Naive thymus-derived CD4-positive, alpha-beta T cell (primary cell): Measurements from ENCODE around the gene UBB. TPM values are rescaled to one million over a fixed set of nuclear protein-coding genes. Genes with fewer than 3 reads are reported as not detected.

ENCODE experiments used
- ATAC-seq: fragments of 150-1000 bp; cut with Tn5 transposase; 2 replicates; pipeline ENCODE4 v1.10.0; 2021; ENCODE audit warnings: mild to moderate bottlenecking, moderate library complexity
- CTCF ChIA-PET: fragments of 350-600 bp; sonication (Branson Sonifier 250); formaldehyde crosslinking; loops from one replicate; lab custom pipeline; 2021; ENCODE audit warnings: antibody characterized with exemption; lab: Charles Lee
- POLR2A ChIA-PET: fragments of 350-600 bp; sonication (Branson Sonifier 250); formaldehyde crosslinking; loops from one replicate; lab custom pipeline; 2021; ENCODE audit warnings: antibody characterized with exemption, inconsistent platforms; lab: Charles Lee
- DNase-seq, 9 donors: peaks; one replicate each; pipeline versions ENCODE4 v3.0.0 to v3.0.0-alpha.2; 2020 to 2022; ENCODE audit warnings: mixed read lengths in 1 of 9
- H3K27ac ChIP-seq: one replicate; pipeline ENCODE4 v1.7.0; 2013; ENCODE audit warnings: mild to moderate bottlenecking, low read depth, low read length, moderate library complexity
- H3K27me3 ChIP-seq, 2 donors: one replicate each; pipeline ENCODE4 v1.7.0; 2013; ENCODE audit warnings: low read length in 2 of 2, mild to moderate bottlenecking in 2 of 2, moderate library complexity in 2 of 2; ENCODE audit not compliant: control insufficient read depth in 2 of 2, insufficient read depth in 2 of 2
- H3K36me3 ChIP-seq, 3 experiments: 1 replicate in 2 of 3; 2 replicates in 1 of 3; pipeline ENCODE4 v1.7.0; 2013; ENCODE audit warnings: low read length in 3 of 3, mild to moderate bottlenecking in 3 of 3, moderate library complexity in 1 of 3; ENCODE audit not compliant: insufficient read depth in 3 of 3, control insufficient read depth in 2 of 3
- H3K4me1 ChIP-seq, 2 donors: one replicate each; pipeline ENCODE4 v1.7.0; 2013; ENCODE audit warnings: low read length in 2 of 2, mild to moderate bottlenecking in 2 of 2, moderate library complexity in 1 of 2; ENCODE audit not compliant: control insufficient read depth in 2 of 2, insufficient read depth in 2 of 2
- H3K4me3 ChIP-seq: 2 replicates; pipeline ENCODE4 v1.7.0; 2013; ENCODE audit warnings: mild to moderate bottlenecking, low read length
- H3K9me3 ChIP-seq, 3 experiments: 1 replicate in 2 of 3; 2 replicates in 1 of 3; pipeline ENCODE4 v1.7.0; 2013; ENCODE audit warnings: low read length in 3 of 3; ENCODE audit not compliant: control insufficient read depth in 2 of 3
- H3K27ac Mint-ChIP-seq, 9 donors: one replicate each; pipeline ENCODE4 v1.8.0; 2020 to 2022; ENCODE audit warnings: mixed read lengths in 9 of 9, mild to moderate bottlenecking in 8 of 9, moderate library complexity in 5 of 9, inconsistent platforms in 2 of 9
- H3K27me3 Mint-ChIP-seq, 5 donors: one replicate each; pipeline ENCODE4 v1.8.0; 2021 to 2022; ENCODE audit warnings: mixed read lengths in 5 of 5, mild to moderate bottlenecking in 1 of 5
- H3K36me3 Mint-ChIP-seq, 5 donors: one replicate each; pipeline ENCODE4 v1.8.0; 2020 to 2022; ENCODE audit warnings: mixed read lengths in 5 of 5, mild to moderate bottlenecking in 3 of 5, inconsistent platforms in 1 of 5
- H3K4me1 Mint-ChIP-seq, 7 donors: one replicate each; pipeline ENCODE4 v1.8.0; 2020 to 2022; ENCODE audit warnings: mixed read lengths in 7 of 7, mild to moderate bottlenecking in 3 of 7, inconsistent platforms in 1 of 7
- H3K4me3 Mint-ChIP-seq, 10 donors: one replicate each; pipeline ENCODE4 v1.8.0; 2020 to 2022; ENCODE audit warnings: mild to moderate bottlenecking in 10 of 10, mixed read lengths in 10 of 10, moderate library complexity in 6 of 10, inconsistent platforms in 2 of 10
- H3K9me3 Mint-ChIP-seq, 11 donors: one replicate each; pipeline ENCODE4 v1.8.0; 2020 to 2022; ENCODE audit warnings: mixed read lengths in 11 of 11, mild to moderate bottlenecking in 4 of 11, inconsistent platforms in 1 of 11, moderate library complexity in 1 of 11
- intact Hi-C, 2 donors: fragments of 100-400 bp; cut with micrococcal nuclease; formaldehyde crosslinking; loops; one replicate each; pipeline ENCODE4 v1.15.1; 2023
- polyA plus RNA-seq, 2 donors: library from polyadenylated mRNA; unstranded; fragments of 300-500 nt; fragmentation: Illumina TruSeq; gene quantifications; one replicate each; pipeline ENCODE4 v1.2.3, GENCODE V29; 2021
- total RNA-seq, 6 experiments: library from RNA in 5 of 6; stranded (reverse) in 5 of 6; gene quantifications; 1 replicate in 5 of 6; 2 replicates in 1 of 6; pipeline ENCODE4 v1.2.3 and lab custom pipeline; 2021 to 2026

The UBB gene
- total and polyA plus RNA-seq, 7 experiments from 2014 or later: 537 to 1,950 (median 810) TPM

DNA sequence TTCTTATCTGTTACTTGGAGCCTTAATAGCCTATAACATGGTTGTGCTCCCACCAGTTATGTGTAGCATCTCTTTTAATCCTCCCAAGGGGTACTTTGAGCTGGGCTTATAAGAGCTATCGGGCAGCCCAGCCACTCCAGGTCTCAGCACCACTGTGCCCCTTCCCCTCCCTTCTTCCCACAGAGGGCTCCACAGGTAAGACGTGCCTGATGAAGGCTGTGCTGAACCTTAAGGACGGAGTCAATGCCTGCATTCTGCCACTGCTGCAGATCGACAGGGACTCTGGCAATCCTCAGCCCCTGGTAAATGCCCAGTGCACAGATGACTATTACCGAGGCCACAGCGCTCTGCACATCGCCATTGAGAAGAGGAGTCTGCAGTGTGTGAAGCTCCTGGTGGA lies 41.5 kb downstream of the UBB start:
- peaks cover 37 to 81% (median 39%) of the 10 kb centered on the region in 3 experiments for H3K36me3 ChIP-seq
- Mint-ChIP-seq H3K27me3 (no peaks in the 10 kb centered on the region), H3K27ac (no peak overlapping the region), H3K4me1 (peaks cover 21 to 41% (median 32%) of the 10 kb centered on the region in 7 donors), H3K36me3 (peaks cover 6 to 37% (median 12%) of the 10 kb centered on the region in 5 donors), H3K4me3 (no peak overlapping the region), H3K9me3 (no peaks in the 10 kb centered on the region)
- no peak overlapping the region for H3K27ac ChIP-seq
- ATAC-seq: no peak
- H3K4me3 ChIP-seq: no peak overlapping the region
- no peaks in the 10 kb centered on the region for H3K9me3 ChIP-seq
- H3K4me1 ChIP-seq: peaks cover 33 to 34% of the 10 kb centered on the region in 2 donors
- POLR2A ChIA-PET: interaction anchor here (0.8 to 1.3 kb wide), 2 partner anchors 16 to 42 kb away, joined by 3 to 4 read pairs; partner anchors contain the start of gene UBB
- H3K27me3 ChIP-seq: no peaks in the 10 kb centered on the region
- intact Hi-C loops: no loop called here
- CTCF ChIA-PET: no interaction called here
- no peak for DNase-seq

DNA sequence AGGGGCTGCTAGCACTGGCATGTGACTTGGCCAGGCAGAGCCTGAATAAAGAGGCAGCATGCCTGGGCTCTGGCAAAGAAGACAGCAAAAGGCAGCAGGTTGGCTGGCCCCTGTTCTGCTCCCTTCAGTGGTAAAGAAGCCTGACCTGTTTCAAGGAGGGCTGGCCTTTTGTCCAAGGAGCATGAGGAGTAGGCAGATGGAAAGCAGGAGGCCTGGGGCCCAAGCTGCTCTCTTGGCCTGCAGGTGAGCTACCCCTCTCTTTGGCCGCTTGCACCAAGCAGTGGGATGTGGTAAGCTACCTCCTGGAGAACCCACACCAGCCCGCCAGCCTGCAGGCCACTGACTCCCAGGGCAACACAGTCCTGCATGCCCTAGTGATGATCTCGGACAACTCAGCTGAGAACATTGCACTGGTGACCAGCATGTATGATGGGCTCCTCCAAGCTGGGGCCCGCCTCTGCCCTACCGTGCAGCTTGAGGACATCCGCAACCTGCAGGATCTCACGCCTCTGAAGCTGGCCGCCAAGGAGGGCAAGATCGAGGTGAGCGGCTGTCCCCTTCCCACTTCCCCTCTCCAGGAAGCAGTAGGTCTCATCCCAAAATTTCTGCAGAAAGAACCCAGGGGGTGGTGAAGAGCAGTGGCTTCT lies 42.5 kb downstream of the UBB start:
- Mint-ChIP-seq H3K27ac (no peak overlapping the region), H3K4me1 (peaks cover 17 to 32% (median 26%) of the 10 kb centered on the region in 7 donors), H3K4me3 (no peak overlapping the region), H3K27me3 (no peaks in the 10 kb centered on the region), H3K9me3 (no peaks in the 10 kb centered on the region), H3K36me3 (peaks cover 6 to 32% (median 12%) of the 10 kb centered on the region in 5 donors)
- H3K27ac ChIP-seq: no peak overlapping the region
- no peak for ATAC-seq
- H3K36me3 ChIP-seq: peaks cover 35 to 81% (median 37%) of the 10 kb centered on the region in 3 experiments
- no peaks in the 10 kb centered on the region for H3K27me3 ChIP-seq
- CTCF ChIA-PET: interaction anchor here (0.6 to 1.1 kb wide), 2 partner anchors 18 to 32 kb away, joined by 3 to 4 read pairs; no protein-coding TSS in a partner anchor
- intact Hi-C loops: no loop called here
- POLR2A ChIA-PET: interaction anchor here (1.3 kb wide), 1 partner anchor 43 kb away, joined by 4 read pairs; the partner anchor contains the start of gene UBB
- H3K4me1 ChIP-seq: peaks cover 23 to 25% of the 10 kb centered on the region in 2 donors
- H3K9me3 ChIP-seq: no peaks in the 10 kb centered on the region
- H3K4me3 ChIP-seq: no peak overlapping the region
- DNase-seq: no peak

DNA sequence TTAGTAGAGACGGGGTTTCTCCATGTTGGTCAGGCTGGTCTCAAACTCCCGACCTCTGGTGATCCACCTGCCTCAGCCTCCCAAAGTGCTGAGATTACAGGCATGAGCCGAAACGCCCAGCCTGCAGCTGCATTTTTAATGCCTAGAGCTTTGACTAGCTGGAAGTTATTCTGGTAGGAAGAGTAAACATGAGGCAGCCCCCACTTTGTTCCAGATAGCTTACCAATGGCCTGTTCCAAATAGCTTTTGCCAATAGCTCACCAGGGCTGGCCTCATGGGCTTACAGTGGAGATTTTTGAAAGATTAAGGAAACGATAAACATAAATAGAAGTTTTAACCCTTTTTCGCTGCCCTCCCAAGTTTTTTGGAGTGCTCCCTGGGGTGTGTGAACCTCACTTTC lies 44.3 kb downstream of the UBB start:
- CTCF ChIA-PET: interaction anchor here (0.9 to 1.3 kb wide), 2 partner anchors 9 to 63 kb away, joined by 3 to 4 read pairs; no protein-coding TSS in a partner anchor
- intact Hi-C loops: no loop called here
- no peak for ATAC-seq

DNA sequence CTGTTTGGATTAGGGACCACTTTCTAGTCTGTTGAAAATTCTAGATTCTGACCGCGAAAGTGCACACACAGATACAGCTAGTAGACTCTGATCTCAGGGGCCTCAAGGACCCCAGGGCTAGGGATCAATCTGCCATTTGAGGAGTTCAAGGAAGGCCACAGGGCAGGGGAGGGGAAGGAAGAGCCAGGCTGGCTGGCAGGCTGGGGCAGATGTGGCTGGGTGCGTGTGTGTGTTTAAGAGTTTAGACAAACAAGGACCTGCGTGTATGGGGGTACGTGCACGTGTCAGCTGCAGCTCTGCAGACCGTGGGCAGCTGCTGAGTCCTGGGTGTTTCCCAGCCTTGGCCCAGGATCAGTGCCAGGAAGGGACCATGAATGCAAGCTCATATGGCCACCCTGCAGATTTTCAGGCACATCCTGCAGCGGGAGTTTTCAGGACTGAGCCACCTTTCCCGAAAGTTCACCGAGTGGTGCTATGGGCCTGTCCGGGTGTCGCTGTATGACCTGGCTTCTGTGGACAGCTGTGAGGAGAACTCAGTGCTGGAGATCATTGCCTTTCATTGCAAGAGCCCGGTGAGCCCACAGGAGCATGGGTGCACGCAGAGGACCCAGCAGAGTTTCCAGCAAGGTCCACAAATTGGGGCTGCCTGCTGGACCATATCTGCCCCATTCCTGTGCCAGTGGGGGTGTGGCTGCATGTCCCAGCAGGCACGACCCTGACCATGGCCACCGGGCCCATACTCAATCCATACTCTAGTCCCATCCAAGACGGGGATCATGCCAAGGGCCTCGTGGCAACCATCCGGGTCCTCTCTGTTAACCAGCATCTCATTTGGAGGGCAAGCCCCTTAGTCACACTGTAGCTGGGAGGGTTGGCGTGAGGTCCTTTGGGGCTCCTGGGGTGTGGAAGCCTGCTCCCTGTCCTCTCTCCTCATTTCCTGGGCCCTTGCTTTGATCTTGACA lies 45.1 kb downstream of the UBB start:
- POLR2A ChIA-PET: interaction anchor here (1.2 kb wide), 1 partner anchor 9 kb away, joined by 4 read pairs; no protein-coding TSS in a partner anchor
- peaks cover 0 to 28% (median 8%) of the 10 kb centered on the region in 5 donors for H3K36me3 Mint-ChIP-seq

More for the DNA sequence above, 44.3 kb downstream of the UBB start:
- Histone ChIP-seq H3K36me3 (peaks cover 24 to 72% (median 28%) of the 10 kb centered on the region in 3 experiments), H3K9me3 (no peaks in the 10 kb centered on the region), H3K4me1 (peaks cover 5 to 6% of the 10 kb centered on the region in 2 donors), H3K27ac (no peak overlapping the region), H3K4me3 (no peak overlapping the region), H3K27me3 (no peaks in the 10 kb centered on the region)
- H3K4me1 Mint-ChIP-seq: peaks cover 7 to 16% (median 9%) of the 10 kb centered on the region in 7 donors
- no peaks in the 10 kb centered on the region for H3K27me3 Mint-ChIP-seq
- POLR2A ChIA-PET: interaction anchor here (1.2 kb wide), 1 partner anchor 9 kb away, joined by 4 read pairs; no protein-coding TSS in a partner anchor
- H3K4me3 Mint-ChIP-seq: no peak overlapping the region
- no peak for DNase-seq
- H3K9me3 Mint-ChIP-seq: no peaks in the 10 kb centered on the region
- H3K27ac Mint-ChIP-seq: no peak overlapping the region
- peaks cover 0 to 27% (median 8%) of the 10 kb centered on the region in 5 donors for H3K36me3 Mint-ChIP-seq

DNA sequence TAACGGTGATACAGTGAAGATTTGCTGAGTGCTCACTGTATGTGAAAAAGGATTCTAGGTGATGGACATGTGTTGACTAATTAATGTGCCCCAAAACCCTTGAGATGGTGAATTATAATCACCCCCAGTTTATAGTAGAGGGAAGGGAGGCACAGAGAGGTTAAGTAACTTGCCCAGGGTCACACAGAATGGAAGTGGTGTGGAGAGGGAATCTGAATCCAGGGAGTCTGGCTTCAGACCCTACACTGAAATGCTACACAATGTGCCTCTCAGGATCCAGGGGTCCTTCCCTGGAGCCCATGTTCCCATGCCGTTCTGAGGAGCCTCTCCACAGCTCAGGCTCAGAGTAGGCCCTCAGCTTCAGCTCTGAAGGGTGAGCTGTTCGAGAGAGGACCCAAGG lies 46.1 kb downstream of the UBB start:
- ATAC-seq: no peak
- intact Hi-C loops: no loop called here
- H3K27me3 Mint-ChIP-seq: no peaks in the 10 kb centered on the region

More for the DNA sequence above, 45.1 kb downstream of the UBB start:
- CTCF ChIA-PET: interaction anchor here (0.9 to 2.3 kb wide), 3 partner anchors 10 to 63 kb away, joined by 3 to 5 read pairs (median 4); no protein-coding TSS in a partner anchor
- H3K4me3 Mint-ChIP-seq: no peak overlapping the region
- Histone ChIP-seq H3K4me1 (no peaks in the 10 kb centered on the region), H3K36me3 (peaks cover 22 to 65% (median 24%) of the 10 kb centered on the region in 3 experiments), H3K9me3 (no peaks in the 10 kb centered on the region), H3K27ac (no peak overlapping the region), H3K27me3 (no peaks in the 10 kb centered on the region), H3K4me3 (no peak overlapping the region)
- no peaks in the 10 kb centered on the region for H3K9me3 Mint-ChIP-seq
- H3K27me3 Mint-ChIP-seq: no peaks in the 10 kb centered on the region
- H3K4me1 Mint-ChIP-seq: peaks cover under 1 to 9% (median 3%) of the 10 kb centered on the region in 7 donors
- peak overlapping the region in 2 of 9 donors; percentile 73 to 82 for H3K27ac Mint-ChIP-seq
- DNase-seq (no peak), ATAC-seq (no peak)
- intact Hi-C loops: no loop called here

More for the DNA sequence above, 46.1 kb downstream of the UBB start:
- ChIA-PET CTCF (interaction anchor here (0.5 to 2.3 kb wide), 3 partner anchors 9 to 49 kb away, joined by 3 to 5 read pairs (median 4); no protein-coding TSS in a partner anchor), POLR2A (interaction anchor here (1.2 kb wide), 1 partner anchor 11 kb away, joined by 4 read pairs; no protein-coding TSS in a partner anchor)
- H3K27ac Mint-ChIP-seq: peak overlapping the region in 1 of 9 donors; percentile 15
- no peak overlapping the region for H3K4me3 Mint-ChIP-seq
- Histone ChIP-seq H3K4me1 (no peaks in the 10 kb centered on the region), H3K27me3 (no peaks in the 10 kb centered on the region), H3K36me3 (peaks cover 22 to 66% (median 24%) of the 10 kb centered on the region in 3 experiments), H3K4me3 (no peak overlapping the region), H3K27ac (no peak overlapping the region), H3K9me3 (no peaks in the 10 kb centered on the region)
- no peak for DNase-seq
- peaks cover 0 to 8% (median 3%) of the 10 kb centered on the region in 7 donors for H3K4me1 Mint-ChIP-seq
- no peaks in the 10 kb centered on the region for H3K9me3 Mint-ChIP-seq
- H3K36me3 Mint-ChIP-seq: peaks cover 0 to 26% (median 8%) of the 10 kb centered on the region in 5 donors
